ENCODE results near the gene SRSF9. TPM values are rescaled to one million over a fixed set of nuclear protein-coding genes. Genes with fewer than 3 reads are reported as not detected.

SRSF9 gene
- total RNA-seq, 1 experiment from 2014 or later, result 297 TPM

GRCh38 chr12:120437735-120438494 is 31.6 kb downstream of the SRSF9 start, which contains the start of gene COX6A1 (continued):
- TF ChIP-seq TCF7L2 (IDR thresholded peaks at IDR 0.05; ENCODE audit: borderline replicate concordance, extremely low read depth, insufficient read depth, insufficient read length), result no peak
- TF ChIP-seq EGR1 (IDR thresholded peaks at IDR 0.05; ENCODE audit: low read depth), result no peak; the same call in 1 of the 2 replicates

GRCh38 chr12:120432772-120433525 is 36.6 kb downstream of the SRSF9 start:
- Histone ChIP-seq H3K9me2 (ENCODE audit: insufficient read depth) (no peaks in the 10 kb centered on the region), H3K27me3 (ENCODE audit: insufficient read depth, low read length) (no peaks in the 10 kb centered on the region), H3K4me1 (ENCODE audit: control insufficient read depth in 1 of 2, insufficient read depth in 2 of 2, low read length in 2 of 2) (peaks cover 3 to 35% of the 10 kb centered on the region in 2 experiments; a peak in 3 of 4 replicates), H2AFZ (ENCODE audit: low read depth, low read length, poor library complexity, severe bottlenecking) (no peak overlapping the region), H3K4me2 (ENCODE audit: low read length) (no peak overlapping the region), H3K27ac (ENCODE audit: low read depth, low read length) (no peak overlapping the region), H3K4me3 (replicated peaks in 1 of 2; ENCODE audit: low read depth in 1 of 2, low read length in 2 of 2) (no peak overlapping the region), H3K9me3 (ENCODE audit: control insufficient read depth in 1 of 2, insufficient read depth in 1 of 2, low read depth in 1 of 2, low read length in 2 of 2) (no peaks in the 10 kb centered on the region; a peak in 1 of 4 replicates), H3K9ac (ENCODE audit: low read length) (no peak overlapping the region), H4K20me1 (ENCODE audit: insufficient read depth) (no peaks in the 10 kb centered on the region), H3K79me2 (ENCODE audit: insufficient read depth, low read length) (peaks cover under 1% of the 10 kb centered on the region; the same call in 1 of the 2 replicates), H3K36me3 (ENCODE audit: control insufficient read depth in 1 of 2, insufficient read depth in 2 of 2, low read length in 2 of 2) (no peaks in the 10 kb centered on the region)
- ATAC-seq, result no peak
- CTCF ChIA-PET, result no interaction called here
- RAD21 ChIA-PET (ENCODE audit: low non-redundant PET in 1 of 2, low total read pairs in 2 of 2, uncharacterized antibody in 2 of 2, unreplicated experiment in 2 of 2), result no interaction called here
- TF ChIP-seq CEBPB (IDR thresholded peaks at IDR 0.05; ENCODE audit: low read depth) (no peak), ELF1 (IDR thresholded peaks at IDR 0.05; ENCODE audit: borderline replicate concordance, low read depth) (no peak), SRF (IDR thresholded peaks at IDR 0.05; ENCODE audit: low read depth) (no peak), SIN3A (IDR thresholded peaks at IDR 0.05; ENCODE audit: low read depth) (no peak), MAX (IDR thresholded peaks at IDR 0.05) (no peak), YY1 (IDR thresholded peaks at IDR 0.05; ENCODE audit: extremely low read depth, insufficient replicate concordance, low read depth, low read length) (no peak), RAD21 (IDR thresholded peaks at IDR 0.05; ENCODE audit: low read depth) (no peak), EZH2phosphoT487 (IDR thresholded peaks at IDR 0.05; ENCODE audit: borderline replicate concordance) (no peak)
- intact Hi-C loops (cut with micrococcal nuclease), result loop anchor here (10.0 kb wide), 2 partner anchors 198 to 212 kb away; partner anchors contain the start of gene CABP1
- no peak for DNase-seq (ENCODE audit: low read depth, low spot score)
- no TSS peak for BruUV-seq (replicated peaks)
- POLR2A ChIA-PET, result no interaction called here
